ENCODE results near the gene TOB2. TPM values are rescaled to one million over a fixed set of nuclear protein-coding genes. Genes with fewer than 3 reads are reported as not detected.
"Not testable (repeated sequence)": the region's sequence is repeated elsewhere in the genome, so short reads cannot be mapped to it uniquely, and the experiment has no call there.

Gene TOB2
- total RNA-seq, 2 donors from 2014 or later: 31.7 to 45.4 TPM

- Mint-ChIP-seq H3K4me3 (no peak overlapping the region), H3K27ac (no peak overlapping the region), H3K4me1 (ENCODE audit: low read depth in 2 of 2) (peaks cover 9 to 21% of the 10 kb centered on the region in 2 donors), H3K27me3 (no peaks in the 10 kb centered on the region), H3K36me3 (no peaks in the 10 kb centered on the region), H3K9me3 (no peaks in the 10 kb centered on the region)
- DNase-seq (ENCODE audit: low spot score) (no peak), ATAC-seq (peak in 1 of 2 donors; percentile 6)
Measured at GRCh38 chr22:41478891-41479521, 32.4 kb upstream of the TOB2 start.

DNA sequence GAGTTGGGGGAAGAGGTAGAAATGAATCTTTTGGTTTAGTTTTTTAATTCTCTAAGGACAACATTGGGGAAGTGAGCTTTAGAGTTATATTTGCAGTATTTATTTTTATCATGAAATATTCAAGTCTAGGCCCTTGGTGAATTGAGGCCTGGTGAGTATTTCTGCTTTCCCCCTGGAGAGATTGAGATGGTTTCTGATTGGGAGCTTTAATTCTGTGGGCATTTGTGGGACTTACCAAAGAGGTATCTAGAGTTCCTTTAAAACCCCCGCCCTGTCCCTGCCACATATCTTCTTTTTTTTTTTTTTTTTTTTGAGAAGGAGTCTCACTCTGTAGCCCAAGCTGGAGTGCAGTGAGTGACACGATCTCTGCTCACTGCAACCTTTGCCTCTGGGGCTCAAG, 31.9 kb upstream of the TOB2 start:
- H3K36me3 Mint-ChIP-seq: no peaks in the 10 kb centered on the region

GRCh38 chr22:41474872-41475451, 28.4 kb upstream of the TOB2 start:
- ATAC-seq: no peak
- no peaks in the 10 kb centered on the region for H3K9me3 Mint-ChIP-seq
- no peaks in the 10 kb centered on the region for H3K36me3 Mint-ChIP-seq
- no peak for DNase-seq (ENCODE audit: low spot score)
- H3K4me3 Mint-ChIP-seq: no peak overlapping the region
- H3K4me1 Mint-ChIP-seq (ENCODE audit: low read depth in 2 of 2): peaks cover 19 to 22% of the 10 kb centered on the region in 2 donors
- no peaks in the 10 kb centered on the region for H3K27me3 Mint-ChIP-seq
- H3K27ac Mint-ChIP-seq: no peak overlapping the region

More for the DNA sequence above, 31.9 kb upstream of the TOB2 start:
- no peak for DNase-seq (ENCODE audit: low spot score)
- Mint-ChIP-seq H3K27me3 (no peaks in the 10 kb centered on the region), H3K27ac (no peak overlapping the region), H3K9me3 (no peaks in the 10 kb centered on the region), H3K4me3 (no peak overlapping the region), H3K4me1 (ENCODE audit: low read depth in 2 of 2) (peaks cover 14 to 22% of the 10 kb centered on the region in 2 donors)
- no peak for ATAC-seq

- Mint-ChIP-seq H3K27ac (no peak overlapping the region), H3K9me3 (no peaks in the 10 kb centered on the region), H3K4me1 (ENCODE audit: low read depth in 2 of 2) (peaks cover 35 to 37% of the 10 kb centered on the region in 2 donors), H3K4me3 (no peak overlapping the region), H3K36me3 (peaks cover 15% of the 10 kb centered on the region), H3K27me3 (no peaks in the 10 kb centered on the region)
- DNase-seq (ENCODE audit: low spot score) (no peak), ATAC-seq (no peak)
Measured at GRCh38 chr22:41471568-41471967, 25.0 kb upstream of the TOB2 start.

GRCh38 chr22:41470886-41471285, 24.3 kb upstream of the TOB2 start:
- Mint-ChIP-seq H3K27ac (peak overlapping the region; percentile 95 to 96), H3K9me3 (no peaks in the 10 kb centered on the region), H3K27me3 (no peaks in the 10 kb centered on the region), H3K4me3 (peak overlapping the region; percentile 29), H3K4me1 (ENCODE audit: low read depth in 2 of 2) (peaks cover 35 to 37% of the 10 kb centered on the region in 2 donors), H3K36me3 (peaks cover 15% of the 10 kb centered on the region)
- DNase-seq (ENCODE audit: low spot score) (no peak), ATAC-seq (no peak)

GRCh38 chr22:41469218-41469851, 22.7 kb upstream of the TOB2 start:
- Mint-ChIP-seq H3K27me3 (no peaks in the 10 kb centered on the region), H3K27ac (peak overlapping the region; percentile 95 to 96), H3K4me1 (ENCODE audit: low read depth in 2 of 2) (peaks cover 37% of the 10 kb centered on the region in 2 donors), H3K9me3 (no peaks in the 10 kb centered on the region), H3K36me3 (peaks cover 21% of the 10 kb centered on the region), H3K4me3 (peak overlapping the region; percentile 86)
- DNase-seq (ENCODE audit: low spot score): no peak
- no peak for ATAC-seq

GRCh38 chr22:41468381-41469217, 22.0 kb upstream of the TOB2 start, which contains the start of the genes ACO2 and PHF5A:
TSS of gene ACO2 (plus strand) at chr22:41469117. CDS start at chr22:41469147, 30 bp downstream.
TSS of gene PHF5A (minus strand) at chr22:41468692. CDS start at chr22:41468653, 39 bp downstream.
- DNase-seq (ENCODE audit: low spot score) (peak; percentile 97), ATAC-seq (peak; percentile 96 to 97)
- Mint-ChIP-seq H3K9me3 (no peaks in the 10 kb centered on the region), H3K36me3 (peaks cover 27% of the 10 kb centered on the region), H3K27ac (peak within 1 kb of the TSS; percentile 95 to 96), H3K4me1 (ENCODE audit: low read depth in 2 of 2) (peaks cover 33 to 34% of the 10 kb centered on the region in 2 donors), H3K4me3 (peak within 1 kb of the TSS; percentile 86), H3K27me3 (no peaks in the 10 kb centered on the region)

DNA sequence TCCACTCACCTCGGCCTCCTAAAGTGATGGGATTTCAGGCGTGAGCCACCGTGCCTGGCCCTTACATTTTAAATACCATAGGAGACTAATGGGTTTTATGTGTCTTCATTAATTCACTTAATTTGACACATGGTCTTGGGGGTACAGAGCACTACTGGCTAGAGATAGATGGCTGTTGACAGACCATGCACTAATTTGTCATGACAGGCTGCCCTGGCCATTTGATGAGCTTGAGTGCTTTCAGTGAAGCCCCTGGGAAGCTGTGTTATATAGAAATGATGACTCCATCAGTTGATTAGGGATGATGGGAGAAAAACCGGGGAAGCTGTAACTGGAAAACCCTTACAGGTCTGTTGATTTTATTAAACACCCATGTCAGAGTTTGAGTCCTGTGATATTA, 15.3 kb upstream of the TOB2 start:
- ATAC-seq (no peak), DNase-seq (ENCODE audit: low spot score) (no peak)
- Mint-ChIP-seq H3K36me3 (peaks cover 29% of the 10 kb centered on the region), H3K9me3 (no peaks in the 10 kb centered on the region), H3K27ac (no peak overlapping the region), H3K4me3 (no peak overlapping the region), H3K4me1 (ENCODE audit: low read depth in 2 of 2) (peaks cover under 1 to 11% of the 10 kb centered on the region in 2 donors), H3K27me3 (no peaks in the 10 kb centered on the region)

- ATAC-seq; H3K9me3 Mint-ChIP-seq; H3K27ac Mint-ChIP-seq; H3K4me3 Mint-ChIP-seq; H3K27me3 Mint-ChIP-seq; DNase-seq (ENCODE audit: low spot score): not testable (repeated sequence)
- H3K4me1 Mint-ChIP-seq (ENCODE audit: low read depth in 2 of 2): peaks cover 0 to 11% of the 10 kb centered on the region in 2 donors
- H3K36me3 Mint-ChIP-seq: peaks cover 28% of the 10 kb centered on the region
Measured at GRCh38 chr22:41460071-41460470, 13.5 kb upstream of the TOB2 start.

DNA sequence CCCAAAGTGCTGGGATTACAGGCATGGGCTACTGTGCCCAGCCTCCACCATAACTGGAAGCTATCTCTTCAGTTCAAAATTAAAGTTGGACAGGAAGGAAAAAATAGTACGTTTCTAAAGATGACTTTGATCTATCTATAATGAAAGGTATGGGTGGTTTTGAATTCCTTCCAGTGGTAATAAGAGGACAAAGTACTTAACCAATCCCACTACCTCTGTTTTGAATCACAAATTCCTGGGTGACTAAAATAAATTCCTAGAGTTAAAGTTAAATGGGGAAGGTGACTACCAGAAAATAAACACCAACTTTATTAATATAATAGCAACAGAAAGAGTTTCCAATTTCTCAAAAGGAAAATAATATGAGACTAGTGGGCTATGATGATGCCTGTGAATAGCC, 12.8 kb upstream of the TOB2 start:
- Mint-ChIP-seq H3K36me3 (peaks cover 22% of the 10 kb centered on the region), H3K9me3 (no peaks in the 10 kb centered on the region), H3K4me3 (no peak overlapping the region), H3K4me1 (ENCODE audit: low read depth in 2 of 2) (peaks cover 0 to 8% of the 10 kb centered on the region in 2 donors), H3K27me3 (no peaks in the 10 kb centered on the region), H3K27ac (no peak overlapping the region)
- DNase-seq (ENCODE audit: low spot score) (no peak), ATAC-seq (no peak)

GRCh38 chr22:41458161-41458728, 11.6 kb upstream of the TOB2 start:
- Mint-ChIP-seq H3K4me3 (no peak overlapping the region), H3K27me3 (no peaks in the 10 kb centered on the region), H3K36me3 (peaks cover 15% of the 10 kb centered on the region), H3K4me1 (ENCODE audit: low read depth in 2 of 2) (peaks cover 0 to 6% of the 10 kb centered on the region in 2 donors), H3K9me3 (no peaks in the 10 kb centered on the region), H3K27ac (peak overlapping the region in 1 of 2 donors; percentile 43)
- ATAC-seq (no peak), DNase-seq (ENCODE audit: low spot score) (no peak)

DNA sequence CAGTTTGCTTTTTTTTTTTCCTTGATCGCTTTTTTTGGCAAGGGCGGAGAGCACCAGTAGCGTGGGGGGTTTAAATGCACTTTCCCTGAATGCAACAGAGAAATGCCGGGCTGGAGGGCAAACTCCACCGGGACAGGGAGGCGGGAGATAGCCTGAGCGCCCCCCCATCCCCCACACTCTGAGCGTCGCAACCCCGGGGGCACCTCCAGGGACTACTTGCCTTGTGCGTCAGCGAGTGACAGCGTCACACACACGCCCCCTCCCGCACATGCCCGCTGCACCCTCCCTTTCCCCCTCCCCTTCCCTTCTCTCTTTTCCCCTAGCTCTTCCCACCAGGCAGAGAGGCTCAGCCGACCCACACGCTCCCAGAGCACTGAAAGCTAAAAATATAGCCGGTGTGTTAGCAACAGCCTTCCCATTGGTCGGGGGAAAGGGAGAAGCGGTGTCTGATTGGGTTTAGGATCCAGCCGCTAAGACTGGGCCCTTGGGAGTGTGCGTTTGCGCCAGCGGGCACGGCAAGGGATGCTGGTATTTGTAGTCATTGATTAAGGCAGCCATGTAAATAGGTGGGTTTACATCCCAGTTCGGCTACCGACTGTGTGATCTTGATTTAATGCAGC, 1.7 kb upstream of the TOB2 start:
- Mint-ChIP-seq H3K27me3 (no peaks in the 10 kb centered on the region), H3K36me3 (no peaks in the 10 kb centered on the region), H3K4me1 (ENCODE audit: low read depth in 2 of 2) (peaks cover 26 to 27% of the 10 kb centered on the region in 2 donors), H3K27ac (peak overlapping the region; percentile 85 to 89), H3K9me3 (no peaks in the 10 kb centered on the region), H3K4me3 (peak overlapping the region; percentile 98)
- ATAC-seq (peak; percentile 79 to 80), DNase-seq (ENCODE audit: low spot score) (peak; percentile 92)

Measured in natural killer cell treated with Interleukin-12 subunit alpha and Interleukin-12 subunit beta and Interleukin-15 and Interleukin-18, amount 100 ng/mL, for 72 hours (primary cell).